GM04503 (cell line): ENCODE data around the gene CCDC74A.
"Not testable (repeated sequence)": the region's sequence is repeated elsewhere in the genome, so short reads cannot be mapped to it uniquely, and the experiment has no call there.

ENCODE experiments used
- DNase-seq: peaks from one replicate; pipeline ENCODE4 v3.0.0-alpha.2; 2012; ENCODE audit warnings: low read depth

CCDC74A gene

GRCh38 chr2:131527131-131528001, at the start of gene CCDC74A:
Gene CCDC74A (plus strand): TSS chr2:131527888. CDS start chr2:131527971, 83 bp downstream.
- not testable (repeated sequence) for DNase-seq

GRCh38 chr2:131478074-131478849, 49.4 kb upstream of the CCDC74A start:
- DNase-seq: not testable (repeated sequence)

- DNase-seq: not testable (repeated sequence)
Measured at GRCh38 chr2:131478850-131479461, 48.7 kb upstream of the CCDC74A start.

- not testable (repeated sequence) for DNase-seq
Measured at GRCh38 chr2:131480351-131480750, 47.3 kb upstream of the CCDC74A start.

- DNase-seq: not testable (repeated sequence)
Measured at GRCh38 chr2:131482506-131483155, 45.1 kb upstream of the CCDC74A start.

- not testable (repeated sequence) for DNase-seq
Measured at GRCh38 chr2:131483981-131484820, 43.5 kb upstream of the CCDC74A start.

- DNase-seq: not testable (repeated sequence)
Measured at GRCh38 chr2:131484906-131485460, 42.7 kb upstream of the CCDC74A start.

- not testable (repeated sequence) for DNase-seq
Measured at GRCh38 chr2:131486201-131486902, 41.3 kb upstream of the CCDC74A start.

- no peak for DNase-seq
Measured at GRCh38 chr2:131488306-131489205, 39.1 kb upstream of the CCDC74A start.

- DNase-seq: not testable (repeated sequence)
Measured at GRCh38 chr2:131490616-131491468, 36.8 kb upstream of the CCDC74A start.

GRCh38 chr2:131491469-131491836, 36.2 kb upstream of the CCDC74A start:
- not testable (repeated sequence) for DNase-seq

GRCh38 chr2:131492015-131492417, 35.7 kb upstream of the CCDC74A start, which contains the start of gene MZT2A:
Gene MZT2A (minus strand): TSS chr2:131492397. CDS start chr2:131492376, 21 bp downstream.
- DNase-seq: not testable (repeated sequence)

- DNase-seq: peak; percentile 45
Measured at GRCh38 chr2:131492418-131493198, 35.1 kb upstream of the CCDC74A start.

GRCh38 chr2:131493199-131493968, 34.3 kb upstream of the CCDC74A start:
- DNase-seq: no peak

GRCh38 chr2:131495506-131495905, 32.2 kb upstream of the CCDC74A start:
- not testable (repeated sequence) for DNase-seq

- not testable (repeated sequence) for DNase-seq
Measured at GRCh38 chr2:131498321-131498973, 29.2 kb upstream of the CCDC74A start.
